ENCODE measurements around the gene UNC5C.

GRCh38 chr4:95462921-95463320, 85.9 kb downstream of the UNC5C start:
- TF ChIP-seq CTCF (conservative IDR thresholded peaks at IDR 0.05; ENCODE audit: low read depth, low read length) (no peak), EZH2 (IDR thresholded peaks at IDR 0.05; ENCODE audit: borderline replicate concordance, low read depth, low read length, poor library complexity, severe bottlenecking) (no peak)
